GM10248 (cell line): ENCODE data around the gene PITPNC1.
"Not testable (repeated sequence)": the region's sequence is repeated elsewhere in the genome, so short reads cannot be mapped to it uniquely, and the experiment has no call there.

ENCODE experiments used
- CTCF ChIA-PET: fragments of 300-600 bp; sonication (Branson Sonifier 250); formaldehyde crosslinking; extraction: SDS; loops from one replicate; lab custom pipeline; 2021; ENCODE audit warnings: antibody characterized with exemption; lab: Yijun Ruan, JAX
- POLR2A ChIA-PET: fragments of 350-650 bp; sonication (Branson Sonifier 250); formaldehyde crosslinking; extraction: SDS; loops from one replicate; lab custom pipeline; 2020; ENCODE audit warnings: antibody characterized with exemption; lab: Yijun Ruan, JAX
- DNase-seq: peaks from one replicate; pipeline ENCODE4 v3.0.0; 2012; ENCODE audit errors: extremely low spot score
- TF ChIP-seq, protein P1 (sequence below): IDR thresholded peaks from 2 replicates; pipeline ENCODE4 v1.5.1; 2012; ENCODE audit warnings: mild to moderate bottlenecking, low read depth; ENCODE audit errors: extremely low read depth, missing control alignments, control extremely low read depth

PITPNC1 gene

GRCh38 chr17:67403065-67403464, 26.0 kb downstream of the PITPNC1 start:
- TF ChIP-seq, protein P1, sequence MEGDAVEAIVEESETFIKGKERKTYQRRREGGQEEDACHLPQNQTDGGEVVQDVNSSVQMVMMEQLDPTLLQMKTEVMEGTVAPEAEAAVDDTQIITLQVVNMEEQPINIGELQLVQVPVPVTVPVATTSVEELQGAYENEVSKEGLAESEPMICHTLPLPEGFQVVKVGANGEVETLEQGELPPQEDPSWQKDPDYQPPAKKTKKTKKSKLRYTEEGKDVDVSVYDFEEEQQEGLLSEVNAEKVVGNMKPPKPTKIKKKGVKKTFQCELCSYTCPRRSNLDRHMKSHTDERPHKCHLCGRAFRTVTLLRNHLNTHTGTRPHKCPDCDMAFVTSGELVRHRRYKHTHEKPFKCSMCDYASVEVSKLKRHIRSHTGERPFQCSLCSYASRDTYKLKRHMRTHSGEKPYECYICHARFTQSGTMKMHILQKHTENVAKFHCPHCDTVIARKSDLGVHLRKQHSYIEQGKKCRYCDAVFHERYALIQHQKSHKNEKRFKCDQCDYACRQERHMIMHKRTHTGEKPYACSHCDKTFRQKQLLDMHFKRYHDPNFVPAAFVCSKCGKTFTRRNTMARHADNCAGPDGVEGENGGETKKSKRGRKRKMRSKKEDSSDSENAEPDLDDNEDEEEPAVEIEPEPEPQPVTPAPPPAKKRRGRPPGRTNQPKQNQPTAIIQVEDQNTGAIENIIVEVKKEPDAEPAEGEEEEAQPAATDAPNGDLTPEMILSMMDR = no peak
- CTCF ChIA-PET = no interaction called here
- no peak for DNase-seq
- POLR2A ChIA-PET = no interaction called here

- DNase-seq = no peak
- TF ChIP-seq, protein P1 = no peak
- ChIA-PET CTCF (interaction anchor here (1.3 to 2.1 kb wide), 4 partner anchors 19 to 72 kb away, joined by 3 to 7 read pairs (median 4); no protein-coding TSS in a partner anchor), POLR2A (no interaction called here)
These were observed 26.4 kb downstream of the PITPNC1 start for GRCh38 chr17:67403483-67403882.

GRCh38 chr17:67408455-67408830, 31.4 kb downstream of the PITPNC1 start:
- POLR2A ChIA-PET, DNase-seq, CTCF ChIA-PET: not testable (repeated sequence)

DNA sequence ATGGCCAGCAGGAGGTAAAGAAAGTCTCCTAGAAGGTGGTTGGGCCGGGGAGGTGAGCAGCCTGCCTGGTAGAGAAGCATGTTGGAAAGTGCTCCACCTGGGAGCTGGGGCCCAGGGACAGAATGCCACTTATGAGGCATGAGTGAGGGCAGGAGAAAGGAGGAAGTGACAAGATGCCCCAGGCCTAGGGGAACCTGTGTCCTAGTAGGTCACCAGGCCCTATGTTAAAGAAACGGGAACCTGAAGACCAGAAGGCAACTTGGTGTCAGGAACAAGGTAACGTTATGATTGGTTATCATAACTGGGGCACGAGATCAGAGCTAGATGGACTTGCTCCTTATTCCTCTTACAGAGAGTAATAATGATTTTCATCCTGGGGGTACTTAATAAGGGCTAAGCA, 34.3 kb downstream of the PITPNC1 start:
- CTCF ChIA-PET = interaction anchor here (1.4 kb wide), 1 partner anchor 64 kb away, joined by 4 read pairs; no protein-coding TSS in a partner anchor
- no peak for DNase-seq
- POLR2A ChIA-PET = no interaction called here
- TF ChIP-seq, protein P1 = no peak

- TF ChIP-seq, protein P1 = no peak
- ChIA-PET POLR2A (no interaction called here), CTCF (interaction anchor here (1.4 kb wide), 1 partner anchor 64 kb away, joined by 4 read pairs; no protein-coding TSS in a partner anchor)
- DNase-seq = no peak
These were observed 35.0 kb downstream of the PITPNC1 start for GRCh38 chr17:67412032-67412431.

DNA sequence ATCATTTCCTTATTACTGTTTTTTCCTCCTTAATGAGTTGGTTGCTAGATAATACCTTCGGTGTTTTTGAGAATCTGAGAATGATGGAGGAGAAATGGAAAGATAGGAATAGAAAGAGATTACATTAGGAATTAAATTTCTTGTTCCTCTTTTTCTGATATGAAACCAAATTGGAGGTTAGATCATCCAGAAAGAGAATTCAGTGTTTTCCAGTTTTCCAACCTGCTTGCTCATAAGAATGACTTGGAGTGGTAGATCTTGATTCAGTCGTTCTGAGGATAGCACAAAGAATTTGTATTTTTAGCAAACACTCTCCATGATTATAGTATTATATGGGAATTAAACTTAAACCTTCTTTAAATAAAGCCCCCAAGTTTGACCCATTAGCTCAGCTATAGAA, 35.9 kb downstream of the PITPNC1 start:
- ChIA-PET CTCF (no interaction called here), POLR2A (no interaction called here)
- TF ChIP-seq, protein P1 = no peak
- DNase-seq = no peak

DNA sequence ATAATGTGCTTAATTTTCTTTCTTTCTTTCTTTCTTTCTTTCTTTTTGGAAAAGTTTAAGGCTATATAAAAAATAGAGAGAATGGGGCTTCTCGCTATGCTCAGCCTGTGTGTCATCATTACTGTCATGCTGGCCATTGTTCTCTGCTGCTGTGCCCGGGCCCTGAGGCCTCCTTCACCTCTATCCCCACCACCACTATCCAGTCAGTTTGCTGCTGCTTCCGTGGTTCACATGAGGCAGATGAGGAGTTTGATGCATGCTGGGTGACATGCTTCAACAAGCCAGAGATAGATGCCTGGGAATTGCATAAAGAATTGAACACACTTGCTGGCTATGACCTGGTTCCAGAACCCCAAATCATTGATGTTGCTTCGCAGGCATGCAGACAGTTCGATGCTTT, 36.3 kb downstream of the PITPNC1 start:
- no peak for DNase-seq
- TF ChIP-seq, protein P1 = no peak
- ChIA-PET POLR2A (no interaction called here), CTCF (no interaction called here)
